ENCODE results near the gene SRL.

DNA sequence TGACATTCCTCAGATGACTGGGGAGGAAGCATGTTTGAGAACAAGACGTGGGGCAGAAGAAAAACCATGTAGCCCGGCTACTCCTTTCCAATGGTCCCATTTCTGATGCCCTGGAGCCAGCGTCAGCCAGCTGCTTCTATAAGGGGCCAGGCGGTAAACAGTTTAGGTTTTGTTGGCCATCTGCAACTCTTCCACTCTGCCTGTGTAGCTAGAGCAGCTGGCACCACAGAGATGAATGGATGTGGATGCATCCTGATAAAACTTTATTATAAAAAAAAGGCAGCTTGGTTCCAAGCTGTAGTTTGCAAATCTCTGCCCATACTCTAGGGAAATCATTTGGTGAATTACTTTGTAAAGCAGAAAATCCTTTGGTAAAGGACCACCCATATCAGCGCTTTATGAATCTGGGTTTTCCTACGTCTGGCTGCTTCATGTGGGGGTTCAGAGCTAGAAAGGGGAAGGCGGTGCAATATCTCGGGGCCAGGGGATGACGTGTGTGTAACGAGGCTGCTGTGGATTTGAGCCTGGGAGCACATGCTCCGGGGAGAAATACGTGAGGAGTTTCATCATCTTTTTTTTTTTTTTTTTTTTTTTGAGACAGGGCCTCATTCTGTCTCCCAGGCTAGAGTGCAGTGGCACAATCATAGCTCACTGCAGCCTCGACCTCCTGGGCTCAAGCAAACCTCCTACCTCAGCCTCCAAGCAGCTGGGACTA, 3.4 kb upstream of the SRL start:
- TF ChIP-seq, protein P1, sequence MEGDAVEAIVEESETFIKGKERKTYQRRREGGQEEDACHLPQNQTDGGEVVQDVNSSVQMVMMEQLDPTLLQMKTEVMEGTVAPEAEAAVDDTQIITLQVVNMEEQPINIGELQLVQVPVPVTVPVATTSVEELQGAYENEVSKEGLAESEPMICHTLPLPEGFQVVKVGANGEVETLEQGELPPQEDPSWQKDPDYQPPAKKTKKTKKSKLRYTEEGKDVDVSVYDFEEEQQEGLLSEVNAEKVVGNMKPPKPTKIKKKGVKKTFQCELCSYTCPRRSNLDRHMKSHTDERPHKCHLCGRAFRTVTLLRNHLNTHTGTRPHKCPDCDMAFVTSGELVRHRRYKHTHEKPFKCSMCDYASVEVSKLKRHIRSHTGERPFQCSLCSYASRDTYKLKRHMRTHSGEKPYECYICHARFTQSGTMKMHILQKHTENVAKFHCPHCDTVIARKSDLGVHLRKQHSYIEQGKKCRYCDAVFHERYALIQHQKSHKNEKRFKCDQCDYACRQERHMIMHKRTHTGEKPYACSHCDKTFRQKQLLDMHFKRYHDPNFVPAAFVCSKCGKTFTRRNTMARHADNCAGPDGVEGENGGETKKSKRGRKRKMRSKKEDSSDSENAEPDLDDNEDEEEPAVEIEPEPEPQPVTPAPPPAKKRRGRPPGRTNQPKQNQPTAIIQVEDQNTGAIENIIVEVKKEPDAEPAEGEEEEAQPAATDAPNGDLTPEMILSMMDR (IDR thresholded peaks at IDR 0.05 in 4 of 5, conservative IDR thresholded peaks at IDR 0.05 in 1 of 5) = no peak
- no peak for TF ChIP-seq POLR2A (IDR thresholded peaks at IDR 0.05)
